ENCODE measurements around the gene PQBP1. TPM values are rescaled to one million over a fixed set of nuclear protein-coding genes. Genes with fewer than 3 reads are reported as not detected.

PQBP1 gene
- total and polyA plus RNA-seq, 2 of the 13 experiments (the other 11 are each of a cell fraction or from before 2014, with no cell fraction given), result 58.1 to 80.9 TPM

DNA sequence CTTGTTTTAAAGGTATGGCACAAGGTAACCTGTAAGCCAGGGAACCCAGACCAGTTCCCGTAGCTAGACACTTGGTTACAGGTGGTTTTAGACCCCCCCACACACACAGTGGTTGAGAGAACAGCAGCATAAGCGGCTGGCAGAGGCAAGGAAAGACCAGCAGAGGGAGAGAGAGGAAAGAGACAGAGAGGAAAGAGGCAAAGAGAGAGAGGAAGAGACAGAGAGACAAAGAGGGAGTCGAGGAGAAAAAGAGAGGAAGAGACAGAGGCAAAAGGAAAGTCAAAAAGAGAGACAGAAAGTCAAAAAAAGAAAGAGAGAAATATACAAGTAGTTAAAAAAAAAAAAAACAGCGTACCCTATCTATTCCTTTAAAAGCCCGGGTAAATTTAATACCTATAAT lies 42.8 kb upstream of the PQBP1 start:
- no peaks in the 10 kb centered on the region for H3K9me3 ChIP-seq (ENCODE audit: low read length)
- in situ Hi-C loops (cut with HindIII; ENCODE audit: extremely low pct_ligation_motif_present, low pct_unique_long_range_greater_than_20kb) (no loop called here), intact Hi-C loops (cut with micrococcal nuclease; ENCODE audit: unreplicated experiment) (no loop called here)
- H4K20me1 ChIP-seq (ENCODE audit: insufficient read depth, low read length), result no peaks in the 10 kb centered on the region
- H3K9ac ChIP-seq (ENCODE audit: insufficient read depth, low read depth, low read length), result no peak overlapping the region
- H2AFZ ChIP-seq (ENCODE audit: low read length), result no peak overlapping the region
- no peak overlapping the region for H3K4me2 ChIP-seq (ENCODE audit: low read depth, low read length)
- FAIRE-seq, result no peak
- TF ChIP-seq STAG1 (CRISPR knock-in tag; IDR thresholded peaks at IDR 0.05) (peak; percentile 54), FOSL1 (CRISPR knock-in tag; IDR thresholded peaks at IDR 0.05; ENCODE audit: borderline replicate concordance) (no peak)
- TF ChIP-seq, protein P1, sequence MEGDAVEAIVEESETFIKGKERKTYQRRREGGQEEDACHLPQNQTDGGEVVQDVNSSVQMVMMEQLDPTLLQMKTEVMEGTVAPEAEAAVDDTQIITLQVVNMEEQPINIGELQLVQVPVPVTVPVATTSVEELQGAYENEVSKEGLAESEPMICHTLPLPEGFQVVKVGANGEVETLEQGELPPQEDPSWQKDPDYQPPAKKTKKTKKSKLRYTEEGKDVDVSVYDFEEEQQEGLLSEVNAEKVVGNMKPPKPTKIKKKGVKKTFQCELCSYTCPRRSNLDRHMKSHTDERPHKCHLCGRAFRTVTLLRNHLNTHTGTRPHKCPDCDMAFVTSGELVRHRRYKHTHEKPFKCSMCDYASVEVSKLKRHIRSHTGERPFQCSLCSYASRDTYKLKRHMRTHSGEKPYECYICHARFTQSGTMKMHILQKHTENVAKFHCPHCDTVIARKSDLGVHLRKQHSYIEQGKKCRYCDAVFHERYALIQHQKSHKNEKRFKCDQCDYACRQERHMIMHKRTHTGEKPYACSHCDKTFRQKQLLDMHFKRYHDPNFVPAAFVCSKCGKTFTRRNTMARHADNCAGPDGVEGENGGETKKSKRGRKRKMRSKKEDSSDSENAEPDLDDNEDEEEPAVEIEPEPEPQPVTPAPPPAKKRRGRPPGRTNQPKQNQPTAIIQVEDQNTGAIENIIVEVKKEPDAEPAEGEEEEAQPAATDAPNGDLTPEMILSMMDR (CRISPR knock-in tag; IDR thresholded peaks at IDR 0.05), result peak; percentile 50
- TF ChIP-seq, protein P2, sequence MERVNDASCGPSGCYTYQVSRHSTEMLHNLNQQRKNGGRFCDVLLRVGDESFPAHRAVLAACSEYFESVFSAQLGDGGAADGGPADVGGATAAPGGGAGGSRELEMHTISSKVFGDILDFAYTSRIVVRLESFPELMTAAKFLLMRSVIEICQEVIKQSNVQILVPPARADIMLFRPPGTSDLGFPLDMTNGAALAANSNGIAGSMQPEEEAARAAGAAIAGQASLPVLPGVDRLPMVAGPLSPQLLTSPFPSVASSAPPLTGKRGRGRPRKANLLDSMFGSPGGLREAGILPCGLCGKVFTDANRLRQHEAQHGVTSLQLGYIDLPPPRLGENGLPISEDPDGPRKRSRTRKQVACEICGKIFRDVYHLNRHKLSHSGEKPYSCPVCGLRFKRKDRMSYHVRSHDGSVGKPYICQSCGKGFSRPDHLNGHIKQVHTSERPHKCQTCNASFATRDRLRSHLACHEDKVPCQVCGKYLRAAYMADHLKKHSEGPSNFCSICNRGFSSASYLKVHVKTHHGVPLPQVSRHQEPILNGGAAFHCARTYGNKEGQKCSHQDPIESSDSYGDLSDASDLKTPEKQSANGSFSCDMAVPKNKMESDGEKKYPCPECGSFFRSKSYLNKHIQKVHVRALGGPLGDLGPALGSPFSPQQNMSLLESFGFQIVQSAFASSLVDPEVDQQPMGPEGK (CRISPR knock-in tag; IDR thresholded peaks at IDR 0.05), result 0 out of 2 replicates have a peak, but pooled peaks have one; percentile 30
- TF ChIP-seq, protein P3, sequence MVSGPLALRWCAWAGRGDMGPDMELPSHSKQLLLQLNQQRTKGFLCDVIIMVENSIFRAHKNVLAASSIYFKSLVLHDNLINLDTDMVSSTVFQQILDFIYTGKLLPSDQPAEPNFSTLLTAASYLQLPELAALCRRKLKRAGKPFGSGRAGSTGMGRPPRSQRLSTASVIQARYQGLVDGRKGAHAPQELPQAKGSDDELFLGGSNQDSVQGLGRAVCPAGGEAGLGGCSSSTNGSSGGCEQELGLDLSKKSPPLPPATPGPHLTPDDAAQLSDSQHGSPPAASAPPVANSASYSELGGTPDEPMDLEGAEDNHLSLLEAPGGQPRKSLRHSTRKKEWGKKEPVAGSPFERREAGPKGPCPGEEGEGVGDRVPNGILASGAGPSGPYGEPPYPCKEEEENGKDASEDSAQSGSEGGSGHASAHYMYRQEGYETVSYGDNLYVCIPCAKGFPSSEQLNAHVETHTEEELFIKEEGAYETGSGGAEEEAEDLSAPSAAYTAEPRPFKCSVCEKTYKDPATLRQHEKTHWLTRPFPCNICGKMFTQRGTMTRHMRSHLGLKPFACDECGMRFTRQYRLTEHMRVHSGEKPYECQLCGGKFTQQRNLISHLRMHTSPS (CRISPR knock-in tag; IDR thresholded peaks at IDR 0.05; ENCODE audit: low read depth), result no peak
- TF ChIP-seq, protein P4, sequence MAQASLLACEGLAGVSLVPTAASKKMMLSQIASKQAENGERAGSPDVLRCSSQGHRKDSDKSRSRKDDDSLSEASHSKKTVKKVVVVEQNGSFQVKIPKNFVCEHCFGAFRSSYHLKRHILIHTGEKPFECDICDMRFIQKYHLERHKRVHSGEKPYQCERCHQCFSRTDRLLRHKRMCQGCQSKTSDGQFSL (CRISPR knock-in tag; IDR thresholded peaks at IDR 0.05), result peak; percentile 48; the same call in 1 of the 2 replicates
- CTCF ChIA-PET (ENCODE audit: low intra/inter-chr PET ratio, low total read pairs), result interaction anchor here (1.5 kb wide), 1 partner anchor 62 kb away, joined by 3 read pairs; no protein-coding TSS in a partner anchor
- no peak overlapping the region for H3K4me3 ChIP-seq (replicated peaks in 1 of 3; ENCODE audit: insufficient read depth in 1 of 3, low read depth in 2 of 3, low read length in 3 of 3)
- peaks cover 23% of the 10 kb centered on the region; the same call in 1 of the 2 replicates for H3K4me1 ChIP-seq (ENCODE audit: insufficient read depth, low read length)
- no peaks in the 10 kb centered on the region for H3K36me3 ChIP-seq (replicated peaks in 1 of 2; ENCODE audit: control insufficient read depth in 1 of 2, insufficient read depth in 2 of 2, low read length in 2 of 2)
- H3K27ac ChIP-seq (ENCODE audit: extremely low read length, insufficient read depth, low read length), result no peak overlapping the region
- no peak for ATAC-seq
- POLR2A ChIA-PET, result no interaction called here
- peak; percentile 25 for DNase-seq (ENCODE audit: low spot score)
- no TSS peak for BruUV-seq (replicated peaks)
- H3K27me3 ChIP-seq (ENCODE audit: control insufficient read depth in 1 of 2, insufficient read depth in 2 of 2, low read length in 2 of 2), result no peaks in the 10 kb centered on the region
- WGBS (ENCODE audit: low lambda C conversion rate), result 3% methylated on average over 5 of the region's 5 CpGs
- H3K79me2 ChIP-seq (ENCODE audit: insufficient read depth, low read length), result no peaks in the 10 kb centered on the region
